Stimulated activated memory B cell treated with anti-CD40 and anti-IgM and Interleukin-4, amounts not matched to agents 10 μg/mL and 1 μg/mL and 100 μg/mL, for 72 hours (primary cell): ENCODE data around the gene SLIT1.

ENCODE experiments used
- ATAC-seq: fragments of 150-1000 bp; cut with Tn5 transposase; 2 replicates; pipeline ENCODE4 v1.10.0; 2021
- H3K27ac Mint-ChIP-seq: one replicate; pipeline ENCODE4 v1.8.0; 2022; ENCODE audit warnings: mild to moderate bottlenecking, mixed read lengths
- H3K27me3 Mint-ChIP-seq: one replicate; pipeline ENCODE4 v1.8.0; 2022; ENCODE audit warnings: mixed read lengths
- H3K36me3 Mint-ChIP-seq: one replicate; pipeline ENCODE4 v1.8.0; 2022; ENCODE audit warnings: mixed read lengths
- H3K4me1 Mint-ChIP-seq: one replicate; pipeline ENCODE4 v1.8.0; 2022; ENCODE audit warnings: mixed read lengths
- H3K4me3 Mint-ChIP-seq: one replicate; pipeline ENCODE4 v1.8.0; 2022; ENCODE audit warnings: mild to moderate bottlenecking, moderate library complexity, mixed read lengths
- H3K9me3 Mint-ChIP-seq: one replicate; pipeline ENCODE4 v1.8.0; 2022; ENCODE audit warnings: mixed read lengths

SLIT1 gene

DNA sequence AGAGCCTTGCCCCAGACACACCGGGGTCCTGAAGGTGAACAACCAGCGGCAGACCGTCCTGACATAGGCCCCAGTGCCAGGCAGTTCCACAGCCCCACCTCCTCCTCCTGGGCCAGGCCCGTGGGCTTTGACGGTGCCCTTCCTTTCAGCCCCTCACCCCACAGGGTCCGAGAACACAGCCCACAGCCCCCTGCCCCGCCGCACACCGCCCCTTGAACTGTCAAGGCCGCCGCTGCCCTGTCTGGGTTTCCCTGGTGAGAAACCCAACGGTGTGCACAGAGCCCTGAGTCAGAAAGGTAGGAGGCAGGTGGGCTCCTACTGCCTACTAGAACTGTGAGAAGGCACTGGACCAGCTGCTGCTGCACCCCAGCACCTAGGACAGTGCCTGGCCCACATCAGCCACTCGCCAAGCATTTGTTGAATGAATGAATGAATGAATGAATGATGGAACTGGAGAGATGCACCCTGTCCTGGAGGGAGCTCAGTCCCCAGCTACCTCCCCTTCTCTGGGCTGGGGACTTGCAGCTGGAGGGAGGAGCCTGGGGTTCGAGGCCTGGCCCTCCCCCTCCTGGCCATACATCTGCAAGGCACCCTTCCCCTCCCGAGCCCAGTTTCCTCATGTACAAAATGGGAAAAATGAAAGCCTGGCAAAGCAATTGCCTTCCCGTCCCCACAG, 117.9 kb downstream of the SLIT1 start:
- Mint-ChIP-seq H3K36me3 (no peaks in the 10 kb centered on the region), H3K4me3 (no peak overlapping the region), H3K27ac (no peak overlapping the region), H3K4me1 (no peaks in the 10 kb centered on the region), H3K27me3 (peaks cover 64% of the 10 kb centered on the region), H3K9me3 (no peaks in the 10 kb centered on the region)
- peak; percentile 14 for ATAC-seq

DNA sequence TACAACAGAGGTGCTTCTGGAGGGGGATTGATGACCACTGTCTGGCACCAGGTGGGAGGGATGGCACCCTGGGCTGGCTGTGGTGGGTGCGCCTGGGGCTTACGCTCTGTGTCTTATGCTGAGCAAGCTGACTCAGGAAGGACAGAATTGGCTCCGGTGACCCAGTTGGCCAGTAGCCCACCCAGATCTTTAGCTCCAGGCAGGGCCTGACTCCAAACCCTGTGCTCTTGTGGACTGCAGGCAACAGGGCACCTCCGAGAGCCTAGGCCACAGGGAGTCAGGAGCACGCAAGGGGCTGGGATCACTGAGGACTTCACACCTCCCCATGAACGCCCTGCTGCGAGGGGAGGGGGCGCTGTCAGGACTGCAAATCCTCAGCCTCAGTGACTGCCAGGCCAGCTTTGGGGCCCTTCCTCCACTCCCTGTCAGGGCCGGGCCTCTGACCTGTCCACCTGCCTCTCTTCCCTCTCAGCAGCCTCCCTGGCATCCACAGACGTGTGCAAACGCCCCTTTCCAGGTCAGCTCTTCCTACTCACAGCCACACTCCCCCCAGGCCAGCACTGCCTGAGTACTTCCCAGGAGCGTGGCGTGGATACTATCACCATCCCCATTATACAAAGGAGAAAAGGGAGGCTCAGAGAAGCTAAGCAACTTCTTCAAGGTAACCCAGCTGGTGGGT, 118.7 kb downstream of the SLIT1 start:
- Mint-ChIP-seq H3K27me3 (peaks cover 61% of the 10 kb centered on the region), H3K4me1 (no peaks in the 10 kb centered on the region)

DNA sequence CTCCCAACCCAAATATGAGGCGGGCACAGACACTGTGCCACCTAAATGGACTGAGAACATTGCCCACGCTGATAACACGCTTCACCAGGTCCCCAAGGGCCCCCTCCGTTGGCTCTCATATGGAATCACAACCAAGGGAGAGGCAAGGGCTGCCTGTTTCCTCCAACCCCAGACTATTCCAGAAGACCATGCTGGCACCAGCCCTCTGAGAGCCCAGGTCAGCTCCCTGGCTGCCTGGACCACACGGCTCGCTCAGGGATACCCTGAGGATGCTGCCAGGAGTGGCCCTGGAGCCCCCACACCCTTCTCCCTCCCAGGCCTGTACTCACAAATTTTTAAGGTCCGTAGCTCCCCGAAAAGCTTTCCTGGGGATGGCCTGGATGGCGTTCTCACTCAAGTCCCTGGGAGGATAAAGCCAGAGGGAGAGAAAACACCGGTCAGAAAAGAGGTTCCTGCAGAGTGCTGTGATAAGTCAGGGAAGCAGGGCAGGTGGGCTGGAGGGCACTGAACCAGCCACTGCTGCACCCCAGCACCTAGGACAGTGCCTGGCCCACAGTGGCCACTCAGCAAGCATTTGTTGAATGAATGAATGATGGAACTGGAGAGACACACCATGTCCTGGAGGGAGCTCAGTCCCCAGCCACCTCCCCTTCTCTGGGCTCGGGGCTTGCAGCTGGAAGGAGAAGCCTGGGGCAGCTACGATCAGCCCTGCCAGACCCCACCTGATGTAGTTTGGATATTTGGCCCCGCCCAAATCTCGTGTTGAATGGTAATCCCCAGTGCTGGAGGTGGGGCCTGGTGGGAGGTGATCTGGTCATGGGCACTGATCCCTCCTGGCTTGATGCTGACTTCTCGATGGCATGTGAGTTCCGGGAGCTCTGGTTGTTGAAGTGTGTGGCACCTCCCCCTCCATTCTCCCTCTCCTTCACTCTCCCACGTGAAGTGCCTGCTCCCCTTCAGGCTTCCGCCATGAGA, 119.8 kb downstream of the SLIT1 start:
- no peaks in the 10 kb centered on the region for H3K9me3 Mint-ChIP-seq
- H3K36me3 Mint-ChIP-seq: no peaks in the 10 kb centered on the region
- peaks cover 51% of the 10 kb centered on the region for H3K27me3 Mint-ChIP-seq
- no peak for ATAC-seq
- no peak overlapping the region for H3K4me3 Mint-ChIP-seq
- H3K27ac Mint-ChIP-seq: no peak overlapping the region
- no peaks in the 10 kb centered on the region for H3K4me1 Mint-ChIP-seq

More for the DNA sequence above, 118.7 kb downstream of the SLIT1 start:
- no peak overlapping the region for H3K4me3 Mint-ChIP-seq
- no peaks in the 10 kb centered on the region for H3K36me3 Mint-ChIP-seq
- no peaks in the 10 kb centered on the region for H3K9me3 Mint-ChIP-seq
- ATAC-seq: no peak
- H3K27ac Mint-ChIP-seq: no peak overlapping the region

DNA sequence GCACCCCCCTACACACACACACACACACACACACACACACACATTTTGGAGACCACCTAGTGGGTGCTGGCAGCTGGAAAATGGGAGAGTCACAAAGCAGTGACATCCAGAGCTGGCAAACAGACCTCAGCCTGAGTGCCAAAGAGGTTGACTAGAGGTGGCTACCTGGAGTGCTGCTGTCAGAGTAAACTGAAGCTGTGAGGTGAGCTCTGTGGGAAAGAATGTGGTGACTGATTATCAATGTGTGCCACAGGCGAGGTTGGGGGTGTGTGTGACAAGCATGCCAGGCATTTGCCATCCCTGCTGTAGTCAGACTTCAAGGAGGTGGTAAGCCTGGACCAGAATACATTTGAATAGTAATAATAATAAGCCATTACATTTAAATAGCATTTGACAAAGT, 120.6 kb downstream of the SLIT1 start:
- Mint-ChIP-seq H3K4me1 (no peaks in the 10 kb centered on the region), H3K9me3 (no peaks in the 10 kb centered on the region), H3K27ac (no peak overlapping the region), H3K36me3 (no peaks in the 10 kb centered on the region), H3K27me3 (peaks cover 43% of the 10 kb centered on the region), H3K4me3 (no peak overlapping the region)
- no peak for ATAC-seq

DNA sequence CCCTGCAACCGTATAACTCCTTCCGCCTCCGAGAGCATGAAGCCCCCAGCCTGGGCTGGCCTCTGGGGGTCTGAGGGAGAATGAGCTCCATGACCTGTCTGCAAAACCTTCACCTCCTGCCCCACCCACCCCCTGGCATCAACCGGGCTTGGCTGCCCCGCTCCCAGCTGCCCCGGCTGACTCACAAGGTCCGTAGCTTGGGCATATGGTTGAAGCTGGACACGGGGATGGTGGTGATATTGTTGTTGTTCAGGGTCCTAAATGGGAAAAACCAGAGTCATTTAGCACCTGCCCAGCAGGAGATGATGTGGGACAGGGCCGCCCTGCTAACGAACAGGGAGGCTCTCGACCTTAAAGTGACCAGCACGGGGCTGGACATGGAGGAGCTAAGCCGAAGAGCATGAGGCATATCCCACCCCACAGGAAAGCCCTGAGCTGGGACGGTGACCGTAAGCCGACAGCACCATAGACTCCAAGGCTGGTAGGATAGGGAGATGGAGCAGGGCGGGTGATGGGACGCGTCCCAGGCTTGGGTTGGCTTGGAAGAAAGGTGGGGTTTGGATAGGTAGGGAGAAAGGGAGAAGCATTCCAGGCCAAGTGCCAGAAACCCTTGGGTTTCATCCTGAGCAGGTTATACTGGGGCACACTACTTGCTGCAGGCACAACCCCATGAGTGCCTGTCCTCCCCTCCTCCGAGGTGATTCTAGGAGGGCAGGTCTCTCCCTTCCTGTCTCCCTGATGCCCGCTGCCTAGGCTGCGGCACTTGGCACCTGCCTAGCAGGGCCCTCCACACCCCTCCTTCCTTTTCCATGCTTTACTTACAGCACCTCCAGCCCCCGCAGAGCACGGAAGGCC, 121.5 kb downstream of the SLIT1 start:
- ATAC-seq: no peak
- H3K4me1 Mint-ChIP-seq: no peaks in the 10 kb centered on the region
- H3K27me3 Mint-ChIP-seq: peaks cover 35% of the 10 kb centered on the region
- H3K4me3 Mint-ChIP-seq: no peak overlapping the region
- H3K36me3 Mint-ChIP-seq: no peaks in the 10 kb centered on the region
- H3K9me3 Mint-ChIP-seq: no peaks in the 10 kb centered on the region
- no peak overlapping the region for H3K27ac Mint-ChIP-seq

DNA sequence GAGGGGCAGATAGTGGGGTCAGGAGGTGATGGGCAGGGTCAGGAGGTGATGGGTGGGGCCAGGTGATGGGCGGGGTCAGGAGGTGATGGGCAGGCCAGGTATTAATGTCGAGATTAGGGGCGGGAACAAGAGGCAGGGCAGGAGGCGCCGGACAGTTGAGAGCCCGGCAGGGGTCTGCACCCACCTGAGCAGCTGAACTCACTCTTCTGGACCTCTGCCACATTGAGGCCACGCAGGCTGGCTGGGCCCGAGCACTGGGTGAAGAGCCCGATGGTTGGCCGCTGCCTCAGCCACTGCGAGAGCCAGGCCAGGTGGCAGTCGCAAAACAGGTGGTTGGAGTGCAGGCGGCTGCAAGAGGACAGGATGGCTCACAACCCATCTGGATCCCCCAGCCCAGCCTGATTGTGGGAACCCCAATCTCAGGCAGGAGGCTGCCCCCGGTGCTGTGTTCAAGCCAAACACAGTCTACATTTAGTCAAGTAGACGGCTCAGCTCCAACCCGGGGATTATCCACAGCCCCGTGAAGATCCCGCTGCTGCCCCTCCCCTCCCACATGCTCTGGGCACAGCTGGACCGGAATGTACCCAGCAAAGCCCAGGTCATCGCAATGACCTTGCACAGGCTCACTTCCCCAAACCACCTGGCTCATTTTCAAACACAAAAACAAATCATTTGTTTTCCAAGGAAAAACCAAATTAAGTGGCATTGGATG, 122.3 kb downstream of the SLIT1 start:
- Mint-ChIP-seq H3K4me1 (no peaks in the 10 kb centered on the region), H3K9me3 (no peaks in the 10 kb centered on the region), H3K27ac (no peak overlapping the region), H3K27me3 (peaks cover 28% of the 10 kb centered on the region), H3K36me3 (no peaks in the 10 kb centered on the region), H3K4me3 (no peak overlapping the region)
- ATAC-seq: no peak

DNA sequence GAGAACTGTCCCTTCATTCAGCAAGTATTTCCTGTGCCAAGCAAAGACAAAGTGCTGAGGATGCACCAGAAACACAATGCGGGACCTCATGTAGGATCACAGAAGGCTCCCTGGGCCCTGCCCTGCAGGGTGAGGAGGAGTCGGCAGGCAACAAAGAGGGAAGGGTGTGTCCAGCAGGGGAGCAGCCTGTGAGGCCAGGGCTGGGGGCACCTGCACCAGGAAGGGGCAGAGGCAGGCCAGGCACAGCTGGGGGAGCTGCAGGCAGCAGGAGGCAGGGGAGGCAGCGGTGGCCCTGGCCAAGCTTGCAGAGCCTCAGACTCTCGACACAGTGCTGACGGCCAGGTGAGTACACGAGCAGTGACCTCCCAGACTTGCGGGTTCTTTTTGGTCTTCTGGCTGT, 123.3 kb downstream of the SLIT1 start:
- ATAC-seq: no peak
- Mint-ChIP-seq H3K9me3 (no peaks in the 10 kb centered on the region), H3K4me1 (no peaks in the 10 kb centered on the region), H3K36me3 (no peaks in the 10 kb centered on the region), H3K27ac (no peak overlapping the region), H3K4me3 (no peak overlapping the region), H3K27me3 (peaks cover 18% of the 10 kb centered on the region)

DNA sequence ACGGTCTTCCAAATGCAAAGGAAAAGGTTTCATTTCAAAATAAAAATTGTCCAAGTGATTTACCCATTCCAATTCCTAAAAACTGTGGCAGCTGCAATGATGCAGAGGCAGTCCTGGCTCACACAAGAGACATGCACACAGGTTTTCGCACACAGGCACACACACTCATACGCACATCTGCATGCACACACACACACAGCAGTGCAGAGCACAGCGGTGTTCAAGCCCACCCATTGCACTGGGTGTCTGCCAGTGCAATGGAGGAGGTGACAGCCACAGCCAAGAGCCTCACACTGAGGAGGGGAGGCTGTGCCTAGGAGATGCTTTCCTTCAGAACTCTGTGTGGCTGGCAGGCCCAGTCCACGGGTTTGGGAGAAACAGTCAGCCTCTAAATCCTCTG, 123.7 kb downstream of the SLIT1 start:
- Mint-ChIP-seq H3K36me3 (no peaks in the 10 kb centered on the region), H3K4me3 (no peak overlapping the region), H3K9me3 (no peaks in the 10 kb centered on the region), H3K27me3 (peaks cover 14% of the 10 kb centered on the region), H3K4me1 (no peaks in the 10 kb centered on the region), H3K27ac (no peak overlapping the region)
- no peak for ATAC-seq

DNA sequence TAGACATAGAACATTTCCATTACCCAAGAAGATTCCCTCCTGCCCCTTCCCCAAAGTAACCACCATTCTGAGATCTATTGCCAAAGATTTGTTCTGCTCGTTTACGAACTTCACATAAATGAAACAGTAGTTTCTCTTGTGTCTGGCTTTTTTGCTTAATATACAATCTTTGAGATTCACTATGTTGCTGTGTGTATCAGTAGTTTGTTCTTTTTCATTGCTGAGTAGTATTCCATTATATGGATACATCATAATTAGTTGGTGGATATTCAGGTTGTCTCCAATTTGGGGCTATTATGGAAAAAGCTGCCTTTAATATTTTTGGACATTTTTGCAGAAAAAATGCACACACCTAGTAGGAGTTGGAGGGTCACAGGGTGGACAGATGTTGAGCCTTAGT, 124.3 kb downstream of the SLIT1 start:
- Mint-ChIP-seq H3K27me3 (peaks cover 11% of the 10 kb centered on the region), H3K4me1 (no peaks in the 10 kb centered on the region), H3K9me3 (no peaks in the 10 kb centered on the region), H3K4me3 (no peak overlapping the region), H3K27ac (no peak overlapping the region), H3K36me3 (no peaks in the 10 kb centered on the region)
- ATAC-seq: no peak

DNA sequence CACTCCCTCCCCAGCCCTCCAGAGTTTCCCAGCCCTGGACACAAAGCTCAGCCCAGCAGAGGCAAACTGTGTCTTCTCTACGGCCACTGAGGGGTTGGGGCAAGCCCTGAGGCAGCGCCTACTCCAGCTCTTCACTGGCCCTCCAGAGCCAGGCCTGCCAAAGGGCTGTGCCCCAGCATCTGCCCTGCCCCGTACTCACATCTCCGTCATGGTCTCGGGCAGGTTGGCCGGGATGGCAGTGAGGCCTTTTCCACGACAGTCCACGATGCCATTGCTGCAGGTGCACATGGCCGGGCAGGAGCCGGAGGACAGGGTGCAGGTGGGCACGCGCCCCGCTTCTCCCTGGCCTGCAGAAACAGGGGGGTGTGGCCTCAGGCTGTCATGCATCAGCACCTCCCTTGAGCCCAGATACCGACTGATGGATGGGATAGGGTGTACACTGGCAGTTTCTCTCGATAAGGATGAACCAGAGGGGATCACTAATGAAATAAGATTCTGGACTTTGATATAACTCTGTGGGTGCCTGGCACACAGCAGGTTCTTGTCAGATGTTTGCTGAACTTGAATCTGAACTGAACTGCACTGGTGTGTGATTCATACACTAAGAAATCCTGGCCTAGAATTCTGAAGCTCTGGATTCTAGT, 125.2 kb downstream of the SLIT1 start:
- Mint-ChIP-seq H3K9me3 (no peaks in the 10 kb centered on the region), H3K27me3 (peaks cover 11% of the 10 kb centered on the region), H3K4me1 (no peaks in the 10 kb centered on the region), H3K27ac (no peak overlapping the region), H3K36me3 (no peaks in the 10 kb centered on the region), H3K4me3 (no peak overlapping the region)
- no peak for ATAC-seq

DNA sequence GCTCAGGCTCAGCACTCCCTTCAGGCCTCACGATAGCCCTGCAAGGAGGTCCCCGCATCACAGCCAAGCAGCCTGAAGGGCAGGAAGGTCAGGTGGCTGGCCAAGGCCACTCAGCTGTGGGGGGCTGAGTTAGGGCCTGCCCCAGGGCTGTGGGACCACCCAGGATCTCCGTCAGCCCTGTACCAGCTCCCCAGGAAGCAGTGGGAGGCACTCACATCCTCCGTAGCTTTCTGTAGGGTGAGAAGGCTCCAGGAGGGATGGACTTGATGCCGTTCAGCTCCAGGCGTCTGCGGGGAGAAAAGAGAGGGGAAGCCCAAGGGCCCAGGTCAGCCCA, 125.9 kb downstream of the SLIT1 start:
- ATAC-seq: no peak
- H3K36me3 Mint-ChIP-seq: no peaks in the 10 kb centered on the region
- H3K4me1 Mint-ChIP-seq: no peaks in the 10 kb centered on the region
- no peak overlapping the region for H3K27ac Mint-ChIP-seq
- no peak overlapping the region for H3K4me3 Mint-ChIP-seq
- H3K9me3 Mint-ChIP-seq: no peaks in the 10 kb centered on the region
- peaks cover 11% of the 10 kb centered on the region for H3K27me3 Mint-ChIP-seq

DNA sequence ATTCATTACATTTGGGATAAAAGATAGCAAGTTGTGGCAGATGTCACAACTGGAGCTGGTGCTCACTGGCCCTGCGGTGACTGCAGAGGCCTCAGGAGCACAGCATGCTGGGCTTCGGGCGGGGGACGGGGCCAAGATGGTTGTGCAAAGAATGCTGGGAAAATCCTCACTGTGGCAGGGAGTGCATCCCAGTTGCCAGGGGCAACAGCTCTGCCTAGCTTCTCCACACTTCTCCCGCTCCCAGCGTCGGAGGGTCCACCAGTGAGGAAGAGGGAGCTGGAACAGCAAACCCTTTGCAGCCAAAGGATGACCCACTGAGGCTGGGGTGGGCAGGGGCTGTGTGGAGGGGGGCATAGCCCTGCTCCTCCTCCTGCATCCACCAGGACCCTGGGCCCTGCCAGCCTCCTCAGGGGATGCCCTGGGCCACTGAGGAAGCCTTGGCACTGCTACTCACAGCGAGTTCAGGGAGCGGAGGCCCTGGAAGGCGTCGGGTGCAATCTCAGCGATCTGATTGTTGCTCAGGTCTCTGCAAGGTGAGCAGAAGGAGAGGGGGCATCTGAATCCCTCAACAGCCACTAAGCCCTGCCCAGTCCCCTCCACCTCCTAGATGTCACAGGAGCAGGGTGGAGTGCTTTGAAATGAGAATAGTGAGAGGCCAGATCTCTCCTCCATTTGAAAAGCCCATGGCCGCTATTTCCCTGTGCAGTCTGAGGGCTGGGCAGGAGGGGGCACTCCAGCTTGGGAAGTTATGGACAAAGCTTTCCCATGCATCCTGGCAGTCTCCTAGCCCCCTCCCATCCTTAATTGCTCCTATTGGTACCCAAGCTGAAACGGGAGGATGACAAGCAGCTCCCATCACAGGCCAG, 126.5 kb downstream of the SLIT1 start:
- peaks cover 11% of the 10 kb centered on the region for H3K27me3 Mint-ChIP-seq
- H3K27ac Mint-ChIP-seq: no peak overlapping the region
- no peaks in the 10 kb centered on the region for H3K9me3 Mint-ChIP-seq
- no peaks in the 10 kb centered on the region for H3K4me1 Mint-ChIP-seq
- H3K36me3 Mint-ChIP-seq: no peaks in the 10 kb centered on the region
- no peak overlapping the region for H3K4me3 Mint-ChIP-seq
- ATAC-seq: no peak

DNA sequence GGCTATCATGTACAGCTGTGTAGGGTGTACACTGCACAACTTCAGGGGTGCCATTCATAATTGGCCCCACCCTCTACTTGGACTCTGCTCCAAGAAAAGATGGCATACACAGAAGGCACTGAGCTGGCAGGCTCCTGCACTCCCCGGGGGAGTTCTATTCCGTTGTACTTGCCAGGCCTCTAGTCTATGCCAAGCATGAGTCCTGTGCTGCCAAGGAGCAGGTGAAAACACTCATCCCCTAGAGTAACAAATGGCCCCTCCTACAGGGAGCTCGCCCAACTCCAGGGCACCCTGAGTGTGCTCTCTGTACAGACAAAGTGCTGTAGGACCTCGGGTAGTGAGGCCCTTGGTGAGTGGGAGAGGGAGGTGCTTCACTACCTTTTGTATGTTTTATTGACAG, 127.2 kb downstream of the SLIT1 start:
- Mint-ChIP-seq H3K27ac (no peak overlapping the region), H3K4me1 (no peaks in the 10 kb centered on the region), H3K9me3 (no peaks in the 10 kb centered on the region), H3K27me3 (peaks cover 11% of the 10 kb centered on the region), H3K4me3 (no peak overlapping the region), H3K36me3 (no peaks in the 10 kb centered on the region)
- peak; percentile 34 for ATAC-seq
